Measurements from ENCODE around the gene STXBP6. TPM values are rescaled to one million over a fixed set of nuclear protein-coding genes. Genes with fewer than 3 reads are reported as not detected.

STXBP6 gene
- total RNA-seq, 2 experiments from 2014 or later = 0.10 to 0.34 TPM

- CTCF ChIA-PET = no interaction called here
- POLR2A ChIA-PET = no interaction called here
These were observed 58.1 kb downstream of the STXBP6 start for GRCh38 chr14:24991821-24992220.

GRCh38 chr14:24991288-24991687 lies 58.7 kb downstream of the STXBP6 start:
- ChIA-PET CTCF (no interaction called here), POLR2A (no interaction called here)

- POLR2A ChIA-PET = no interaction called here
- CTCF ChIA-PET = interaction anchor here (0.6 kb wide), 1 partner anchor 10 kb away, joined by 4 read pairs; no protein-coding TSS in a partner anchor
These were observed 59.2 kb downstream of the STXBP6 start for GRCh38 chr14:24990773-24991172.

DNA sequence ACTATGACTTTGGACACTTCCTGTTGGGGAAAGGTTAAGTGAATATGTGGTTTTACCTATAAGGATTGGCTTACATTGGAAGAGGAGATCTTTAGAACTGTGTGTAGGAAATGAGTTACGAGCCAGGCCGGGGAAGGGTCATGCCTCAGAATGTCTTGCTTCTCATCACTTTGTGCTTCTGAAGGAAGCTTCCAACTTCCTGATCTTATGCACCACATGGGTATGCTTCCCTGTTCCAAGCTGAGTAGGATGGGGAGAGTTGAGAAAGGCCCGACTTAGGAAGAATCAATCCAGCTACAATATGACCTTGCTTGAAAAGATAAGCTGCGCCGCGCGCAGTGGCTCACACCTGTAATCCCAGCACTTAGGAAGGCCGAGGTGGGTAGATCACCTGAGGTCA lies 59.9 kb downstream of the STXBP6 start:
- POLR2A ChIA-PET = no interaction called here

DNA sequence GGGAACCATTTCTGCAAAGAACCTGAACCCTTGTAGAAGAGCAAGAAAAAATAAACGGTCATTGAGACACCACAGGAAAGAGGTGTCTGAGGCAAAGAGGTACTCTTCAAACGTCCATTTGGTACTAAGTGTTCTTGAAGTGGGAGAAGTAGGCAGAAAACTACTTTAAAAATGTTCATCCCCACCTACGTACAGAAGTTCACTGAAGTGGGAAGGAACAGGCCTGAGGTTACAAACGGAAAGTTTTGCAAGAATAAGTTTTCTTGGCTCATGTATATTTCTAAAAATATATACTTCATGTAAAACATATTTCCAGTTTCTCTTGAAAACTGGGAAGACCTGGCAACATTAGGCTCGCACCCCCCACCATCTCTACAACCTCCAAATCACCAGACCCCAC lies 61.2 kb downstream of the STXBP6 start:
- POLR2A ChIA-PET = no interaction called here
- CTCF ChIA-PET = no interaction called here

More for the DNA sequence above, 59.9 kb downstream of the STXBP6 start:
- CTCF ChIA-PET = no interaction called here

- ChIA-PET CTCF (no interaction called here), POLR2A (no interaction called here)
These were observed 63.6 kb downstream of the STXBP6 start for GRCh38 chr14:24986206-24986893.

- ChIA-PET CTCF (interaction anchor here (0.8 kb wide), 1 partner anchor 147 kb away, joined by 3 read pairs; no protein-coding TSS in a partner anchor), POLR2A (no interaction called here)
These were observed 64.9 kb downstream of the STXBP6 start for GRCh38 chr14:24984846-24985589.

DNA sequence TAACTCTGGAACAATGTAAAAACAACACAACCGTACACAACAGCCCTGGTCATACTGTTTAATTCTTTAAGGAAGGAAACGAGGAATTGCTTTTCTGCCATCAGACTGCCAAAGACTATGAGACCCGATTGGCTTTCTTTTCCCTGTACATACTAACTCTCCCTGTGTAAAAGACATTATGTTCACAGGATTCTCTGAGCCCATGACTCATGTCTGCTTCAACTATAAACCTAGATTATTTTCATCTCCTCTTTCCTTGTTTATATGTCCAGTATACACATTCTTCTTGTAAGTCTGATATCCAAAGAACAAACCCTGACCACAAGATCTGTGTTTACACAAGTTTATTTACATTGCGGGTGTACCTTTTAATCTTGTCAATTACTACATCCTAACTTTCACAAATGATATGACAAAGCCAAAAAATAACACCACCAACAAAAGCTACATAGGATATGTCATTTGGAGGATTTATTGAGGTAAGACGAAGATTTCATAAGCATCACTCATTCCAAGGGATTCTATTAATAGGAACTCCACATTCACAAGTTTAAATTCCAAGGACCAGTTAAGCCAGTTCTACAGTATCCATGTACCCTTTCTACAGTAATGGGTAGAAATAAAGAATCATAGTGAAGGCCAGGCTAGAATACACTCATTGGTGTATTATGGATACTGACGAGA lies 67.3 kb downstream of the STXBP6 start:
- CTCF ChIA-PET = no interaction called here
- POLR2A ChIA-PET = no interaction called here

- ChIA-PET CTCF (no interaction called here), POLR2A (no interaction called here)
These were observed 70.2 kb downstream of the STXBP6 start for GRCh38 chr14:24979725-24980239.

DNA sequence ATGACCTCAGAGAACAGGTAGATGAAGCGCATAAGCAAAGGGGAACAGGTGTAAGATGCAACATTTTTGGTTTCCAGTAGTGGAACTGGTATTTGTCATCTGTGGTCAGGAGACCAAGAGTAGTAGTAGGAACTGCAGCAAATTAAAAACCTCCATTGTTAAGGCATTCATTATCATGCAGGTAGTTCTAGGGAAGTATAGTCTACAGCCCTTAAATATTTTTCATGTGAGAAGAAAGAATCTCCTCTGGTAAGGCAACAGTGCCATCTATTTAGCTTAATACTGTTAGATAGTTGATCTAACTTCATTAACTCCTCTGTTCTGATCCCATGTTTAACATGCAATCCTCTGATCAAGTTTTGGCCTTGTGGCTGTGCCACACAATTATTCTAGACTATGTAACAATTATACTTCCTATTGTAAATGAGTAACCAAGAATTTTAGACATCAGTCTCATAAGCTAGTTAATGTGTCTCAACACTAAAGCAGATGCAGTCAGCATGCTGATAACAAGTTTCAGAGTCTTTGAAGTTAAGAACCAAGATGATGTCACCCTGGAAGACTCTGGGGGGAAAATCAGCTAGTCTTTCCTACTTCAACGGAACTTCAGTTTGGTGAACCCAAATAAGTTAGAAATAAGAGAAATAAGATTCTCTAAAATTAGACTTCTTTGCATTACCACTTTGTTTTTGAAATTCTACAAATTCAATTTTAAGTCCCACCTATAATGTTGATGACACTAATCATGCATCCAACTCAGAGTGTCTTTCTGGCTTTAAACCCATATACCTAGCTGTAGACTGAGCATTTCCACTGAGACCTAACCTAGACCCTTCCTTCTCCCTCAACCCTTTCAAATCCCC lies 70.9 kb downstream of the STXBP6 start:
- ChIA-PET POLR2A (no interaction called here), CTCF (no interaction called here)

- CTCF ChIA-PET = interaction anchor here (0.7 kb wide), 1 partner anchor 469 kb away, joined by 3 read pairs; no protein-coding TSS in a partner anchor
These were observed 73.3 kb downstream of the STXBP6 start for GRCh38 chr14:24976602-24977001.

DNA sequence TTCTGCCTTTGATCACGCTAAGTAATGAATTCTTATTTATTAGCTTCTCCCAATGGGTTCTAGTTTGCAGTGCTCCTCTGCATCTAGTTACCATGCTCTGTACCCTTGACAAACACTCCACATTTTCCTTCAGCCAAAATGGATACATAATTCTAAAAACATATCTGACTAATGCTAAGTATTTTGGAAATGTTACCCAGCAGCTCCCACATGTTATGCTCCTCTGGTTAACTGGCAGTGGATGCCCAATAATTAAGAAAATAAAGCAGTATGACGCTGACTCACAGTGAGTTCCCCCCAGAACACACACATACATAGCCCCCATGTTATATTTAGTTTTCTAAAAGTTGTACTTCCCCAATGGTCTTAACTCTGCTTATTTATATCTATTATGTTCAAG lies 74.6 kb downstream of the STXBP6 start:
- CTCF ChIA-PET = no interaction called here
- POLR2A ChIA-PET = no interaction called here

More at GRCh38 chr14:24976602-24977001, 73.3 kb downstream of the STXBP6 start:
- POLR2A ChIA-PET = no interaction called here

GRCh38 chr14:24974591-24975374 lies 75.2 kb downstream of the STXBP6 start:
- CTCF ChIA-PET = no interaction called here

DNA sequence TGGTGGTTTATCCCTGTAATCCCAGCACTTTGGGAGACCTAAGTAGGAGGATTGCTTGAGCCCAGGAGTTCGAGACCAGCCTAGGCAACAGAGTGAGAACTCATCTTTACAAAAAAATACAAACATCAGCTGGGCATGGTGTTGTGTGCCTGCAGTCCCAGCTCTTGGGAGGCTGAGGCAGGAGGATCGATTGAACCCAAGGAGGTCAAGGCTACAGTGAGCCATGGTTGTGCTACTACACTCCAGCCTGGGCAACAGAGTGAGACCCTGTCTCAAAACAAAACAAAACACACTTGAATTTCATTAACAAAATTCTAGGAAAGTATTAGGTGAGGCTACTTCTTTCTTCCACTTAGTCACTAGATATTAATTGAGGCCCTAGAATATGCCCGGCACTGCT lies 77.1 kb downstream of the STXBP6 start:
- POLR2A ChIA-PET = no interaction called here
- CTCF ChIA-PET = no interaction called here

More at GRCh38 chr14:24974591-24975374, 75.2 kb downstream of the STXBP6 start:
- POLR2A ChIA-PET = no interaction called here

DNA sequence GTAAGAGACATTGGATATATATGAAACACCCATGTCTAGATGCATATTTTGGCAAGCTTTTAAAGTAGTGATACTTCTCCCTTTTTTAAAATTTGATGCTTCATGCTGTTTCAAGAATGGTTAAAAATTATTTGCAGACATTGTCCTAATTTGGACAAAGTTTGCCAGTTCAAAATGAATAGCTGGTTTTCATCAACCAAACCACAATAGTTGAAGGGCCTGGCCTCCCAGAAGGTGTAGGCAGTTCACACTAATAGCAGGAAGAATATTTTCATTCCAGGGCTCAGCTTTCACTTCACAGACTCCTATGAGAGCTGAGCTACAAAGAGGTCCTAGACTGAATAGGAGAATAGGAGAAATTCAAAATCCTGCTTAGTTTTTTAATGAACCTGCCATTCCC lies 78.7 kb downstream of the STXBP6 start:
- ChIA-PET POLR2A (no interaction called here), CTCF (no interaction called here)

GRCh38 chr14:24966579-24966964 lies 83.4 kb downstream of the STXBP6 start:
- ChIA-PET CTCF (no interaction called here), POLR2A (no interaction called here)

DNA sequence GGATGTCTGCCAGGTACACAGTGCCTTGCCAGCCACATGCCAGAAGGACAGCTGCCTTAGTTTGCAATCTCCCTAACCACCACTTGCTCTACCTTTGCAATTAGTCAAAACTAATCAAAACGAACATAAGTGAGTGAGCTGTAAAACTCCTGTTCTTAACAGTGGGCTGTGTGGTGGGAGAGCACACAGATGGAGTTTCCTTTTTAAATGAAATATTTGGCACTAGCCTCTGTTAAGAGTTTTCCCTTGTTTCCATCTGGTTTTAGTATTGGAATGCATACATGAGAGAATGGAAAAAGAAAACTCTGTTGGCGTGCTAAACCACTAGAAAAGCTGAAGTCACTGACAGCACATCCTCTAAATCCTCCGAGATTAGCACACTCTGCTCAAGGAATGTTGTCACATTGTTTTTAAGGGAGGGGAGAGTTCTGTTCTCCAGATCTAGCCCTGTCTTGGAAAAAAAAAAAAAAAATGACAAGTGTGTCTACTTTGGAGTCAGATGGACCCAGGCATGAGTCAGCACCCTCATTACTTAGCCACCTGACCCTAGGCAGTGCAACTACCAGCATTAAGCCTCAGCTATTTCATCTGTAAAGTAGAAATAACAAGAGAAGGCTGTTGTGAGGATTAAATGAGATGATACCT lies 83.9 kb downstream of the STXBP6 start:
- POLR2A ChIA-PET = no interaction called here
- CTCF ChIA-PET = no interaction called here

DNA sequence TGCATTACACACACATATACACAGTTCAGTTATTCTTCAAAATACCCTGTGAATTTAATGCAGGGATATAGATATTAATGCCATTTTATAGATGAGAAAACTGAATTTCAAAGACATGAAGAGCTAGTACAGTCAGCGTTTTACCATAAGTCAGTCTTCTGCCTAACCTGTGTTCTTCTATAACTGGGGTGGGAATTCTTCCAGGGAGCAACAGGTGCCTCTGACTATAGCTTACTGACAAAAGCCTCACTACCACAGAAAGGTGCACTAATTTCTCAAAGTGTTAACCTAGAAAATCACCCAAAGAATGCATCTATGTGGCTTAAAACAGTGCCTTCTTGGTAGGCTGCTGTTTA lies 84.4 kb downstream of the STXBP6 start:
- CTCF ChIA-PET = interaction anchor here (0.6 kb wide), 1 partner anchor 54 kb away, joined by 5 read pairs; no protein-coding TSS in a partner anchor
- POLR2A ChIA-PET = no interaction called here

- CTCF ChIA-PET = no interaction called here
- POLR2A ChIA-PET = no interaction called here
These were observed 85.4 kb downstream of the STXBP6 start for GRCh38 chr14:24964591-24964990.

Measured in activated CD8-positive, alpha-beta memory T cell treated with anti-CD3 and anti-CD28 coated beads for 36 hours (primary cell).